ENCODE measurements around the gene FLT3. TPM values are rescaled to one million over a fixed set of nuclear protein-coding genes. Genes with fewer than 3 reads are reported as not detected.

FLT3 gene
- total RNA-seq, 1 donor from 2014 or later: not detected

- no peak overlapping the region for H3K4me3 Mint-ChIP-seq
- no peaks in the 10 kb centered on the region for H3K4me1 Mint-ChIP-seq (ENCODE audit: unreplicated experiment)
- H3K36me3 Mint-ChIP-seq: no peaks in the 10 kb centered on the region
- no peak overlapping the region for H3K27ac Mint-ChIP-seq
- no peak for TF ChIP-seq CTCF (conservative IDR thresholded peaks at IDR 0.05)
- DNase-seq (ENCODE audit: extremely low spot score, unreplicated experiment): no peak
- peaks cover 7% of the 10 kb centered on the region for H3K27me3 Mint-ChIP-seq
- no peaks in the 10 kb centered on the region for H3K9me3 Mint-ChIP-seq
These were observed 44.0 kb downstream of the FLT3 start for GRCh38 chr13:28056426-28056825.

- Mint-ChIP-seq H3K27me3 (peaks cover 8% of the 10 kb centered on the region), H3K4me1 (ENCODE audit: unreplicated experiment) (no peaks in the 10 kb centered on the region), H3K36me3 (no peaks in the 10 kb centered on the region), H3K4me3 (no peak overlapping the region), H3K9me3 (no peaks in the 10 kb centered on the region), H3K27ac (no peak overlapping the region)
- DNase-seq (ENCODE audit: extremely low spot score, unreplicated experiment): no peak
- TF ChIP-seq CTCF (conservative IDR thresholded peaks at IDR 0.05): no peak
These were observed 45.0 kb downstream of the FLT3 start for GRCh38 chr13:28055357-28055756.

DNA sequence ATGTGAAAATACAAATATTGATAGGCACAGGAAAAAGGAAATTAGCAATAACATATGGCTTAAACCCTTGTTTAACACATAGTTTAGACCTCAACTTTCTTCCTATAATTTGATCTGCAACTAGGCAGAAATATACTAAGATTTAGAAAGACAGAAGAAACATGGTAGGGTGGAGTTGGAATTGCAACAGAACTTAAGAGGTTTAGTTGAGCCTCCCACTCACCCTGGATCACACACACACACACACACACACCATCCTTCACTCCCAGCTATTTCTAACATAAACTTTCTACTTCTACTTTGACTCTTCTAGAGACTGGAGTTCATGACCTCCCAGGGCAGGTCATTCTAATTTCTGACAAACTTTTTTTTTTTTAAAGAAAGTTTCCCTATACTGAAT, 47.4 kb downstream of the FLT3 start:
- TF ChIP-seq CTCF (conservative IDR thresholded peaks at IDR 0.05): no peak
- no peaks in the 10 kb centered on the region for H3K4me1 Mint-ChIP-seq (ENCODE audit: unreplicated experiment)
- DNase-seq (ENCODE audit: extremely low spot score, unreplicated experiment): no peak
- peaks cover 32% of the 10 kb centered on the region for H3K27me3 Mint-ChIP-seq
- H3K27ac Mint-ChIP-seq: no peak overlapping the region
- H3K4me3 Mint-ChIP-seq: no peak overlapping the region
- no peaks in the 10 kb centered on the region for H3K9me3 Mint-ChIP-seq
- H3K36me3 Mint-ChIP-seq: no peaks in the 10 kb centered on the region

DNA sequence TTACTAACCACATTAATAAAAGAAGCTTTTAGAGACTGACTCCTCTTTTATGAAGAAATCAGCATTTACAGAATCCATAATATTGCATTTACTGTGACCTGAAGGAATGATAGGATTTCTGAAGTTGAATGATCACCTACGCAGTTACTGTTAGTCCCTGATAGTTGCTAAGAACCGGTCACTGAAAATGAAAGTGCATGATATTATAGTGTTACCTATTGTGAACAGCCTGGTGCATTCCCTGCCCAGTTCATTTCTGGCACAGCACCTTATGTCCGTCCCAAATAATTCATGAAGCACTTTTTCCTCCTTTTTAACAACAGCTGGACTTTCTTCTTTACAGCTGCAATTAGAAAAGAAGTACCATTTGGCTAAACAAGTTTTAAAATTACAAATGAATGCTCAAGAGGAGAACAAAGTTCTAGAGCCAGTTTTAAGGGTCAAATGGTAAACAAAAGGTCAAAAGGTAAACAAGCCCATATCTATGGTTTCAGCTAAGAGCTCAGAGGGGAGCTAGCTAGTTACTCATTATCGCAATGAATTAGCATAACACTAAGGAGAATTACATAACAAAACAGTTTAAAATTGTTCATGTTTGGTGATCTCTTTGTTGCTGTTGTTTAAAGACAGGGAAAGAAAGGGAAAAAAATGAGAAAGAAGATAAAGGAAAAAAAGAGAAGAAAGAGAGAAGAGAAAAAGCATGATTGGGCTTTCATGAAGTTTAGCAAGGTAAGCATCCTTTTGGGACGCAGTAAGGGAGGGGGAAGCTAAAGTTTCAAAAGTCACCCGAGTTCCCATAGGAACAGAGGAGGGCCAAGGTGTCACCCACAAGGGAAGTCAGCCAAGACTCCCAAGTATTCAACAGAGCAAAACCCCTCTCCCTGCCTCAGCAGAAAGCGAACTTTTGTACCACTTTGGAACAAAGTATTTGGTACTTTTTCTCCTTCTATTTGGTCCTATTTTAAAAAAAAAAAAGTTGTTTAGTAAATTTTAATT, 50.2 kb downstream of the FLT3 start:
- H3K4me3 Mint-ChIP-seq: no peak overlapping the region

DNA sequence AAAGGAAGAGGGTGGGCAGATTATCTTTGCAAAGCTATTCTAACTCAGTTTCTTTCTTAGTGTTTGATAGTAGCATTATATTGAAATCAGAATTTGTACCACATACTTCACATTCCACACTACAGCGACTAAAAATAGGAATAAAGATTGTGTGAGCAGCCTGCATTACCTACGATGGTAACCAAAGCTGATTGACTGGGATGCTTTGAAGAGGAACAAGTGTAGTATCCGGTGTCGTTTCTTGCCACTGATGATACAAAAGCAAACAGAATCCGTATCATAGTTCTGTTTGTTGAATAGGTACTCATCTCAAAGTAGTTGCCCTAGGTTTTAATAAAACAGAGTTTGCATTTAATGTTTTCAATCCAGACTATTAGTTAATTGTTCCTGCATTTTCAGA, 51.2 kb downstream of the FLT3 start:
- no peak overlapping the region for H3K27ac Mint-ChIP-seq

More for the DNA sequence above, 50.2 kb downstream of the FLT3 start:
- Mint-ChIP-seq H3K9me3 (no peaks in the 10 kb centered on the region), H3K36me3 (no peaks in the 10 kb centered on the region), H3K27ac (no peak overlapping the region), H3K27me3 (peaks cover 31% of the 10 kb centered on the region), H3K4me1 (ENCODE audit: unreplicated experiment) (no peaks in the 10 kb centered on the region)
- no peak for TF ChIP-seq CTCF (conservative IDR thresholded peaks at IDR 0.05)
- no peak for DNase-seq (ENCODE audit: extremely low spot score, unreplicated experiment)

More for the DNA sequence above, 51.2 kb downstream of the FLT3 start:
- no peaks in the 10 kb centered on the region for H3K9me3 Mint-ChIP-seq
- no peak for TF ChIP-seq CTCF (conservative IDR thresholded peaks at IDR 0.05)
- H3K4me3 Mint-ChIP-seq: no peak overlapping the region
- H3K36me3 Mint-ChIP-seq: no peaks in the 10 kb centered on the region
- no peaks in the 10 kb centered on the region for H3K4me1 Mint-ChIP-seq (ENCODE audit: unreplicated experiment)
- no peak for DNase-seq (ENCODE audit: extremely low spot score, unreplicated experiment)
- peaks cover 37% of the 10 kb centered on the region for H3K27me3 Mint-ChIP-seq
